HCT116 (cell line): ENCODE measurements around the gene CDKL4. TPM values are rescaled to one million over a fixed set of nuclear protein-coding genes. Genes with fewer than 3 reads are reported as not detected.

Experiments used
- ATAC-seq: fragments of 200-7000 bp; cut with Tn5 transposase; 2 replicates; pipeline ENCODE4 v1.9.1; 2020; ENCODE audit warnings: mild to moderate bottlenecking, moderate library complexity
- BruUV-seq: library from RNA; stranded (reverse); fragments of 400-500 nt; replicated peaks from 2 replicates; lab custom pipeline; 2021; lab: Mats Ljungman, UMichigan
- CTCF ChIA-PET: fragments of 300-600 bp; sonication (Branson Sonifier 250); formaldehyde crosslinking; loops from one replicate; lab custom pipeline; 2021; ENCODE audit warnings: antibody characterized with exemption; lab: Charles Lee
- POLR2A ChIA-PET: fragments of 300-600, 350-600 bp; sonication (Branson Sonifier 250); formaldehyde crosslinking; loops from one replicate; lab custom pipeline; 2021; ENCODE audit warnings: antibody characterized with exemption; lab: Charles Lee
- RAD21 ChIA-PET, 2 experiments: fragments of 300-600 bp; sonication (Branson Sonifier 250); formaldehyde crosslinking; loops; one replicate each; lab custom pipeline; 2023; ENCODE audit warnings: low total read pairs in 2 of 2; ENCODE audit not compliant: uncharacterized antibody in 2 of 2, unreplicated experiment in 2 of 2, low non-redundant PET in 1 of 2; lab: Charles Lee
- DNase-seq: peaks from one replicate; pipeline ENCODE4 v3.0.0-alpha.2; 2010; ENCODE audit warnings: low read depth, low spot score
- H2AFZ ChIP-seq: fragments of 200-600 bp; shearing (Covaris generic), sonication (generic); 2 replicates; pipeline ENCODE4 v1.6.1; 2017; ENCODE audit warnings: low read depth, mixed run types, mixed read lengths, antibody characterized with exemption, low read length; ENCODE audit not compliant: poor library complexity, severe bottlenecking
- H3K27ac ChIP-seq: 2 replicates; pipeline ENCODE4 v1.5.1; 2012; ENCODE audit warnings: low read depth, low read length
- H3K27me3 ChIP-seq: fragments of 200-600 bp; sonication (generic); 2 replicates; pipeline ENCODE4 v1.6.1; 2016; ENCODE audit warnings: mixed run types, low read length, mixed read lengths; ENCODE audit not compliant: insufficient read depth
- H3K36me3 ChIP-seq, 2 experiments: fragments of 200-500 bp in 1 of 2; fragments of 200-600 bp in 1 of 2; sonication (Bioruptor generic) in 1 of 2; sonication (generic) in 1 of 2; 2 replicates each; pipeline versions ENCODE4 v1.5.1 to v1.6.1; 2014 to 2016; ENCODE audit warnings: low read length in 2 of 2, inconsistent platforms in 1 of 2, mixed read lengths in 1 of 2, mixed run types in 1 of 2; ENCODE audit not compliant: insufficient read depth in 2 of 2, control insufficient read depth in 1 of 2
- H3K4me1 ChIP-seq, 2 experiments: fragments of 200-600 bp in 1 of 2; sonication (generic) in 1 of 2; 2 replicates each; pipeline versions ENCODE4 v1.5.1 to v1.6.1; 2012 to 2017; ENCODE audit warnings: low read length in 2 of 2, inconsistent platforms in 1 of 2, mild to moderate bottlenecking in 1 of 2, mixed read lengths in 1 of 2, mixed run types in 1 of 2, moderate library complexity in 1 of 2; ENCODE audit not compliant: insufficient read depth in 2 of 2, control insufficient read depth in 1 of 2
- H3K4me2 ChIP-seq: fragments of 200-600 bp; sonication (generic); 2 replicates; pipeline ENCODE4 v1.6.1; 2017; ENCODE audit warnings: mixed run types, low read length, mixed read lengths
- H3K4me3 ChIP-seq, 2 experiments: fragments of 200-600 bp in 1 of 2; sonication (generic) in 1 of 2; replicated peaks in 1 of 2; 2 replicates each; pipeline ENCODE4 v1.5.1; 2011 to 2016; ENCODE audit warnings: low read length in 2 of 2, control low read depth in 1 of 2, low read depth in 1 of 2, mild to moderate bottlenecking in 1 of 2, mixed read lengths in 1 of 2, mixed run types in 1 of 2
- H3K79me2 ChIP-seq: fragments of 200-600 bp; sonication (generic); 2 replicates; pipeline ENCODE4 v1.6.1; 2017; ENCODE audit warnings: mild to moderate bottlenecking, mixed run types, low read length, moderate library complexity, mixed read lengths; ENCODE audit not compliant: insufficient read depth
- H3K9ac ChIP-seq: fragments of 200-600 bp; sonication (generic); 2 replicates; pipeline ENCODE4 v1.6.1; 2016; ENCODE audit warnings: low read length, mixed read lengths
- H3K9me2 ChIP-seq: fragments of 200-600 bp; sonication (generic), shearing (Covaris generic); 2 replicates; pipeline ENCODE4 v1.6.1; 2017; ENCODE audit warnings: mixed run types, mild to moderate bottlenecking, moderate library complexity; ENCODE audit not compliant: insufficient read depth
- H3K9me3 ChIP-seq, 2 experiments: fragments of 200-500 bp in 1 of 2; fragments of 200-600 bp in 1 of 2; sonication (Bioruptor generic) in 1 of 2; sonication (generic) in 1 of 2; 2 replicates each; pipeline ENCODE4 v1.6.1; 2014 to 2017; ENCODE audit warnings: low read length in 2 of 2, mixed read lengths in 2 of 2, inconsistent platforms in 1 of 2, low read depth in 1 of 2, mild to moderate bottlenecking in 1 of 2, mixed run types in 1 of 2, moderate library complexity in 1 of 2; ENCODE audit not compliant: control insufficient read depth in 1 of 2, insufficient read depth in 1 of 2
- H4K20me1 ChIP-seq: fragments of 200-600 bp; sonication (generic), shearing (Covaris generic); 2 replicates; pipeline ENCODE4 v1.6.1; 2017; ENCODE audit warnings: mixed run types, mild to moderate bottlenecking, moderate library complexity; ENCODE audit not compliant: insufficient read depth
- CEBPB ChIP-seq: IDR thresholded peaks from 2 replicates; pipeline ENCODE4 v1.6.1; 2012; ENCODE audit warnings: low read depth
- CTCF ChIP-seq, 3 experiments: fragments of 200-600 bp in 1 of 3; sonication (generic) in 1 of 3; IDR thresholded peaks in 2 of 3; conservative IDR thresholded peaks in 1 of 3; 2 replicates each; pipeline ENCODE4 v1.5.1; 2012 to 2017; ENCODE audit warnings: low read depth in 2 of 3, low read length in 2 of 3, antibody characterized with exemption in 1 of 3, borderline replicate concordance in 1 of 3, control low read depth in 1 of 3, mild to moderate bottlenecking in 1 of 3, mixed read lengths in 1 of 3, mixed run types in 1 of 3, moderate library complexity in 1 of 3; ENCODE audit not compliant: insufficient read depth in 1 of 3
- POLR2AphosphoS5 ChIP-seq: IDR thresholded peaks from 2 replicates; pipeline ENCODE4 v1.6.1; 2011; ENCODE audit warnings: mild to moderate bottlenecking, low read depth, low read length, moderate library complexity
- SP1 ChIP-seq: IDR thresholded peaks from 2 replicates; pipeline ENCODE4 v1.6.1; 2012; ENCODE audit warnings: low read depth
- SRF ChIP-seq: IDR thresholded peaks from 2 replicates; pipeline ENCODE4 v1.6.1; 2012; ENCODE audit warnings: low read depth
- ZNF274 ChIP-seq: fragments of 200-500 bp; sonication (Bioruptor generic); IDR thresholded peaks from 2 replicates; pipeline ENCODE4 v1.6.1; 2014; ENCODE audit warnings: mild to moderate bottlenecking, low read depth, low read length, inconsistent platforms
- intact Hi-C: fragments of 100-400 bp; cut with micrococcal nuclease; formaldehyde crosslinking; loops from 2 replicates; pipeline ENCODE4 v1.10.0; 2022
- total RNA-seq: library from RNA; stranded (reverse); gene quantifications from one replicate; pipeline ENCODE4 v1.2.1, GENCODE V29; 2021; ENCODE audit not compliant: unreplicated experiment

Gene CDKL4
- total RNA-seq, 1 experiment from 2014 or later = 0.27 TPM

GRCh38 chr2:39265315-39265714 is 21.5 kb upstream of the CDKL4 start:
- Histone ChIP-seq H4K20me1 (no peaks in the 10 kb centered on the region), H3K36me3 (no peaks in the 10 kb centered on the region)
- RAD21 ChIA-PET = no interaction called here

GRCh38 chr2:39264733-39265132 is 21.0 kb upstream of the CDKL4 start:
- Histone ChIP-seq H4K20me1 (no peaks in the 10 kb centered on the region), H3K79me2 (no peaks in the 10 kb centered on the region), H3K4me1 (no peaks in the 10 kb centered on the region), H3K9me2 (no peaks in the 10 kb centered on the region), H3K4me2 (no peak overlapping the region), H3K36me3 (no peaks in the 10 kb centered on the region), H3K9ac (no peak overlapping the region), H3K9me3 (no peaks in the 10 kb centered on the region), H3K27ac (no peak overlapping the region), H3K4me3 (no peak overlapping the region), H3K27me3 (no peaks in the 10 kb centered on the region), H2AFZ (no peak overlapping the region)
- no peak for ATAC-seq
- CTCF ChIA-PET = no interaction called here
- POLR2A ChIA-PET = no interaction called here
- no TSS peak for BruUV-seq
- RAD21 ChIA-PET = no interaction called here
- TF ChIP-seq ZNF274 (no peak), CEBPB (no peak), POLR2AphosphoS5 (no peak), SRF (no peak), SP1 (no peak)
- no peak for DNase-seq
- intact Hi-C loops = no loop called here

More at GRCh38 chr2:39265315-39265714, 21.5 kb upstream of the CDKL4 start:
- H3K4me2 ChIP-seq = no peak overlapping the region
- intact Hi-C loops = no loop called here
- no peak overlapping the region for H3K4me3 ChIP-seq
- TF ChIP-seq CTCF (IDR thresholded peaks at IDR 0.05 in 2 of 3, conservative IDR thresholded peaks at IDR 0.05 in 1 of 3; ENCODE audit: borderline replicate concordance in 1 of 3, insufficient read depth in 1 of 3, low read depth in 2 of 3, low read length in 2 of 3) (no peak), CEBPB (no peak)
- H3K9me3 ChIP-seq = no peaks in the 10 kb centered on the region
- H3K9ac ChIP-seq = no peak overlapping the region
- H3K27me3 ChIP-seq = no peaks in the 10 kb centered on the region
- no peaks in the 10 kb centered on the region for H3K79me2 ChIP-seq
- ATAC-seq = no peak
- no TSS peak for BruUV-seq
- H2AFZ ChIP-seq = no peak overlapping the region
- no peaks in the 10 kb centered on the region for H3K4me1 ChIP-seq
- no peak overlapping the region for H3K27ac ChIP-seq
- ChIA-PET POLR2A (no interaction called here), CTCF (no interaction called here)
- no peak for DNase-seq
- H3K9me2 ChIP-seq = no peaks in the 10 kb centered on the region
